H9 (cell line): ENCODE measurements around the gene FXYD3. TPM values are rescaled to one million over a fixed set of nuclear protein-coding genes. Genes with fewer than 3 reads are reported as not detected.

ENCODE experiments used
- DNase-seq: peaks from one replicate; pipeline ENCODE4 v3.0.0-alpha.2; 2017
- H2AFZ ChIP-seq: one replicate; pipeline ENCODE4 v1.6.1; 2013; ENCODE audit warnings: mild to moderate bottlenecking, low read length, control low read depth, moderate library complexity
- H2AK5ac ChIP-seq: 2 replicates; pipeline ENCODE4 v1.6.1; 2013; ENCODE audit warnings: low read length, control low read depth, mixed read lengths; ENCODE audit not compliant: insufficient read length
- H2BK120ac ChIP-seq: one replicate; pipeline ENCODE4 v1.6.1; 2013; ENCODE audit warnings: low read depth, mild to moderate bottlenecking, low read length, control low read depth, inconsistent platforms; ENCODE audit not compliant: poor library complexity, severe bottlenecking
- H2BK12ac ChIP-seq: 2 replicates; pipeline ENCODE4 v1.6.1; 2013; ENCODE audit warnings: low read length, control low read depth, mixed read lengths, low read depth; ENCODE audit not compliant: insufficient read length
- H2BK15ac ChIP-seq: 2 replicates; pipeline ENCODE4 v1.6.1; 2013; ENCODE audit warnings: low read depth, low read length, control low read depth
- H2BK20ac ChIP-seq: one replicate; pipeline ENCODE4 v1.6.1; 2013; ENCODE audit warnings: low read depth, mild to moderate bottlenecking, low read length, control low read depth, inconsistent platforms; ENCODE audit not compliant: poor library complexity, severe bottlenecking
- H2BK5ac ChIP-seq: 2 replicates; pipeline ENCODE4 v1.6.1; 2013; ENCODE audit warnings: low read length, control low read depth, mixed read lengths; ENCODE audit not compliant: insufficient read length
- H3K14ac ChIP-seq: 2 replicates; pipeline ENCODE4 v1.6.1; 2013; ENCODE audit warnings: low read length, control low read depth; ENCODE audit not compliant: insufficient read depth
- H3K18ac ChIP-seq: 2 replicates; pipeline ENCODE4 v1.6.1; 2013; ENCODE audit warnings: low read depth, mild to moderate bottlenecking, mixed read lengths, low read length, control low read depth; ENCODE audit not compliant: insufficient read length
- H3K23ac ChIP-seq: 2 replicates; pipeline ENCODE4 v1.6.1; 2013; ENCODE audit warnings: low read length, control low read depth, mixed read lengths, low read depth; ENCODE audit not compliant: insufficient read length
- H3K23me2 ChIP-seq: 2 replicates; pipeline ENCODE4 v1.6.1; 2013; ENCODE audit warnings: low read depth, mild to moderate bottlenecking, mixed read lengths, low read length, control low read depth; ENCODE audit not compliant: insufficient read length, poor library complexity, severe bottlenecking
- H3K27ac ChIP-seq: 2 replicates; pipeline ENCODE4 v1.5.1; 2013; ENCODE audit warnings: low read length, control low read depth, mixed read lengths, low read depth; ENCODE audit not compliant: insufficient read length
- H3K27me3 ChIP-seq: 2 replicates; pipeline ENCODE4 v1.6.1; 2013; ENCODE audit warnings: low read length, control low read depth, inconsistent platforms; ENCODE audit not compliant: insufficient read depth
- H3K4ac ChIP-seq: 2 replicates; pipeline ENCODE4 v1.6.1; 2013; ENCODE audit warnings: low read depth, mild to moderate bottlenecking, control low read depth, inconsistent platforms, low read length, moderate library complexity
- H3K4me1 ChIP-seq: 2 replicates; pipeline ENCODE4 v1.6.1; 2013; ENCODE audit warnings: low read length, control low read depth, inconsistent platforms; ENCODE audit not compliant: insufficient read depth
- H3K4me2 ChIP-seq: 2 replicates; pipeline ENCODE4 v1.6.1; 2013; ENCODE audit warnings: low read length, control low read depth, mixed read lengths; ENCODE audit not compliant: insufficient read length, insufficient read depth
- H3K56ac ChIP-seq: 2 replicates; pipeline ENCODE4 v1.6.1; 2013; ENCODE audit warnings: low read depth, mild to moderate bottlenecking, mixed read lengths, low read length, control low read depth; ENCODE audit not compliant: insufficient read length
- H3K79me1 ChIP-seq: 2 replicates; pipeline ENCODE4 v1.6.1; 2013; ENCODE audit warnings: low read depth, mild to moderate bottlenecking, moderate library complexity, low read length, control low read depth, inconsistent platforms; ENCODE audit not compliant: insufficient read depth, poor library complexity, severe bottlenecking
- H3K79me2 ChIP-seq: 2 replicates; pipeline ENCODE4 v1.6.1; 2013; ENCODE audit warnings: low read length, control low read depth, inconsistent platforms; ENCODE audit not compliant: insufficient read depth
- H3K9ac ChIP-seq: 2 replicates; pipeline ENCODE4 v1.6.1; 2013; ENCODE audit warnings: low read length, control low read depth, mixed read lengths; ENCODE audit not compliant: insufficient read length; ENCODE audit errors: extremely low read depth
- H3K9me3 ChIP-seq: one replicate; pipeline ENCODE4 v1.6.1; 2013; ENCODE audit warnings: low read depth, low read length, inconsistent platforms; ENCODE audit not compliant: control insufficient read depth
- H3T11ph ChIP-seq: one replicate; pipeline ENCODE4 v1.6.1; 2013; ENCODE audit warnings: mild to moderate bottlenecking, low read length, control low read depth, inconsistent platforms
- H4K20me1 ChIP-seq: one replicate; pipeline ENCODE4 v1.6.1; 2013; ENCODE audit not compliant: control insufficient read depth, insufficient read length, insufficient read depth
- H4K5ac ChIP-seq: 2 replicates; pipeline ENCODE4 v1.6.1; 2013; ENCODE audit warnings: low read depth, mild to moderate bottlenecking, mixed read lengths, low read length, control low read depth; ENCODE audit not compliant: insufficient read length
- H4K8ac ChIP-seq: replicated peaks from 2 replicates; pipeline ENCODE4 v1.6.1; 2013; ENCODE audit warnings: low read length, control low read depth, mixed read lengths, low read depth; ENCODE audit not compliant: insufficient read length
- H4K91ac ChIP-seq: 2 replicates; pipeline ENCODE4 v1.6.1; 2013; ENCODE audit warnings: low read depth, mild to moderate bottlenecking, moderate library complexity, mixed read lengths, low read length, control low read depth; ENCODE audit not compliant: insufficient read length
- H3K27ac Mint-ChIP-seq, 3 experiments: 2 replicates in 2 of 3; 3 replicates in 1 of 3; pipeline ENCODE4 v1.8.0; 2020 to 2021; ENCODE audit warnings: mixed read lengths in 3 of 3, mild to moderate bottlenecking in 1 of 3, moderate library complexity in 1 of 3
- H3K27me3 Mint-ChIP-seq: 2 replicates; pipeline ENCODE4 v1.8.0; 2021; ENCODE audit warnings: low read depth, mild to moderate bottlenecking, moderate library complexity, mixed read lengths
- H3K36me3 Mint-ChIP-seq, 3 experiments: 2 replicates in 2 of 3; 3 replicates in 1 of 3; pipeline ENCODE4 v1.8.0; 2020 to 2021; ENCODE audit warnings: low read depth in 3 of 3, mixed read lengths in 3 of 3; ENCODE audit not compliant: insufficient read depth in 1 of 3
- H3K4me1 Mint-ChIP-seq, 2 experiments: 2 replicates each; pipeline ENCODE4 v1.8.0; 2020; ENCODE audit warnings: mixed read lengths in 2 of 2
- H3K4me3 Mint-ChIP-seq, 2 experiments: 2 replicates in 1 of 2; 3 replicates in 1 of 2; pipeline ENCODE4 v1.8.0; 2020 to 2021; ENCODE audit warnings: mild to moderate bottlenecking in 2 of 2, mixed read lengths in 2 of 2, moderate library complexity in 1 of 2
- H3K9me3 Mint-ChIP-seq, 2 experiments: 2 replicates in 1 of 2; 3 replicates in 1 of 2; pipeline ENCODE4 v1.8.0; 2020; ENCODE audit warnings: mild to moderate bottlenecking in 2 of 2, mixed read lengths in 2 of 2, moderate library complexity in 1 of 2
- WGBS: extraction: QIAGEN DNeasy Blood & Tissue Kit; methylation state at CpG from one replicate; pipeline ENCODE4 v1.1.7; 2013; ENCODE audit warnings: missing lambda C conversion rate, low lambda C conversion rate, mixed read lengths; ENCODE audit not compliant: insufficient read length; ENCODE audit errors: extremely low coverage; 5-methylcytosine and 5-hydroxymethylcytosine counted together
- total RNA-seq: library from RNA; stranded (reverse); gene quantifications from 2 replicates; pipeline ENCODE4 v1.2.1, GENCODE V29; 2021
- TF ChIP-seq, protein P1 (sequence below): fragments of 200-600 bp; sonication (generic); conservative IDR thresholded peaks from 3 replicates; pipeline ENCODE4 v1.8.0; 2021; ENCODE audit warnings: antibody characterized with exemption, mild to moderate bottlenecking

Gene FXYD3
- total RNA-seq, 1 experiment from 2014 or later: 1.5 TPM

DNA sequence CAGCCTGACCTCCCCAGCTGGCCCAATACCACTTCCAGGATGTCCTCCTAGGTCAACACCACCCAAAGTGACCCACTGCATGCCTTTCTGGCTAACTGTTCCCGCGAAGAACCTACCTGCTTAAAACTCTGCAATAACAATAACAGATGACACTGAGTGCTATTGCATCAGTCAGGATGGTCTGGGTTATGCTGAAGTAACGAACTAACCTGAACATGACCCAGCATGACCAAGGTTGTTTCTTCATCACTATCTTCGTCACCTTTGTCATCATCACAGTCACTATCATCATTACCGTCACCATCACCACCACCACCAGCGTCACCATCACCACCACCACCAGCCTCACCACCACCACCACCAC is 10.6 kb upstream of the FXYD3 start:
- Histone ChIP-seq H2BK5ac (no peak overlapping the region), H3K18ac (no peak overlapping the region), H3K9me3 (no peaks in the 10 kb centered on the region), H4K91ac (no peak overlapping the region), H3K79me2 (no peaks in the 10 kb centered on the region), H3K23me2 (no peaks in the 10 kb centered on the region), H3K4me2 (no peak overlapping the region), H2BK15ac (no peak overlapping the region), H2AK5ac (no peak overlapping the region), H2AFZ (no peak overlapping the region), H3K14ac (no peak overlapping the region), H2BK12ac (no peak overlapping the region), H3K79me1 (no peaks in the 10 kb centered on the region), H4K5ac (no peak overlapping the region), H3K23ac (no peak overlapping the region), H2BK20ac (no peak overlapping the region), H3K27me3 (no peaks in the 10 kb centered on the region), H3K4ac (no peak overlapping the region), H3K27ac (no peak overlapping the region), H3K9ac (no peak overlapping the region), H3T11ph (no peak overlapping the region), H4K20me1 (peaks cover 7% of the 10 kb centered on the region), H3K56ac (no peak overlapping the region), H2BK120ac (no peak overlapping the region), H3K4me1 (no peaks in the 10 kb centered on the region), H4K8ac (no peak overlapping the region)
- Mint-ChIP-seq H3K4me3 (no peak overlapping the region), H3K27me3 (no peaks in the 10 kb centered on the region; the same call in 1 of the 2 replicates), H3K9me3 (peaks cover 0 to 6% of the 10 kb centered on the region in 2 experiments; a peak in 3 of 5 replicates), H3K36me3 (peaks cover 0 to 2% (median 0%) of the 10 kb centered on the region in 3 experiments; a peak in 2 of 7 replicates), H3K4me1 (peaks cover 4 to 11% of the 10 kb centered on the region in 2 experiments; a peak in 3 of 4 replicates), H3K27ac (no peak overlapping the region)
- TF ChIP-seq, protein P1, sequence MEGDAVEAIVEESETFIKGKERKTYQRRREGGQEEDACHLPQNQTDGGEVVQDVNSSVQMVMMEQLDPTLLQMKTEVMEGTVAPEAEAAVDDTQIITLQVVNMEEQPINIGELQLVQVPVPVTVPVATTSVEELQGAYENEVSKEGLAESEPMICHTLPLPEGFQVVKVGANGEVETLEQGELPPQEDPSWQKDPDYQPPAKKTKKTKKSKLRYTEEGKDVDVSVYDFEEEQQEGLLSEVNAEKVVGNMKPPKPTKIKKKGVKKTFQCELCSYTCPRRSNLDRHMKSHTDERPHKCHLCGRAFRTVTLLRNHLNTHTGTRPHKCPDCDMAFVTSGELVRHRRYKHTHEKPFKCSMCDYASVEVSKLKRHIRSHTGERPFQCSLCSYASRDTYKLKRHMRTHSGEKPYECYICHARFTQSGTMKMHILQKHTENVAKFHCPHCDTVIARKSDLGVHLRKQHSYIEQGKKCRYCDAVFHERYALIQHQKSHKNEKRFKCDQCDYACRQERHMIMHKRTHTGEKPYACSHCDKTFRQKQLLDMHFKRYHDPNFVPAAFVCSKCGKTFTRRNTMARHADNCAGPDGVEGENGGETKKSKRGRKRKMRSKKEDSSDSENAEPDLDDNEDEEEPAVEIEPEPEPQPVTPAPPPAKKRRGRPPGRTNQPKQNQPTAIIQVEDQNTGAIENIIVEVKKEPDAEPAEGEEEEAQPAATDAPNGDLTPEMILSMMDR: no peak
- no CpG with 5 or more reads among the region's 6 CpGs for WGBS
- DNase-seq: no peak
